ENCODE data around the gene MAP1A.

DNA sequence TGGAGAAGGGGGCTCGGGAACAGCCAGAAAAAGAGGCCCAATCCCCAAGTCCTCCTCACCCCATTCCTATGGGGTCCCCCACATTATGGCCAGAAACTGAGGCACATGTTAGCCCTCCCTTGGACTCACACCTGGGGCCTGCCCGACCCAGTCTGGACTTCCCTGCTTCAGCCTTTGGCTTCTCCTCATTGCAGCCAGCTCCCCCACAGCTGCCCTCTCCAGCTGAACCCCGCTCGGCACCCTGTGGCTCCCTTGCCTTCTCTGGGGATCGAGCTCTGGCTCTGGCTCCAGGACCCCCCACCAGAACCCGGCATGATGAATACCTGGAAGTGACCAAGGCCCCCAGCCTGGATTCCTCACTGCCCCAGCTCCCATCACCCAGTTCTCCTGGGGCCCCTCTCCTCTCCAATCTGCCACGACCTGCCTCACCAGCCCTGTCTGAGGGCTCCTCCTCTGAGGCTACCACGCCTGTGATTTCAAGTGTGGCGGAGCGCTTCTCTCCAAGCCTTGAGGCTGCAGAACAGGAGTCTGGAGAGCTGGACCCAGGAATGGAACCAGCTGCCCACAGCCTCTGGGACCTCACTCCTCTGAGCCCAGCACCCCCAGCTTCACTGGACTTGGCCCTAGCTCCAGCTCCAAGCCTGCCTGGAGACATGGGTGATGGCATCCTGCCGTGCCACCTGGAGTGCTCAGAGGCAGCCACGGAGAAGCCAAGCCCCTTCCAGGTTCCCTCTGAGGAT lies 10.6 kb downstream of the MAP1A start:
- TF ChIP-seq, protein P1, sequence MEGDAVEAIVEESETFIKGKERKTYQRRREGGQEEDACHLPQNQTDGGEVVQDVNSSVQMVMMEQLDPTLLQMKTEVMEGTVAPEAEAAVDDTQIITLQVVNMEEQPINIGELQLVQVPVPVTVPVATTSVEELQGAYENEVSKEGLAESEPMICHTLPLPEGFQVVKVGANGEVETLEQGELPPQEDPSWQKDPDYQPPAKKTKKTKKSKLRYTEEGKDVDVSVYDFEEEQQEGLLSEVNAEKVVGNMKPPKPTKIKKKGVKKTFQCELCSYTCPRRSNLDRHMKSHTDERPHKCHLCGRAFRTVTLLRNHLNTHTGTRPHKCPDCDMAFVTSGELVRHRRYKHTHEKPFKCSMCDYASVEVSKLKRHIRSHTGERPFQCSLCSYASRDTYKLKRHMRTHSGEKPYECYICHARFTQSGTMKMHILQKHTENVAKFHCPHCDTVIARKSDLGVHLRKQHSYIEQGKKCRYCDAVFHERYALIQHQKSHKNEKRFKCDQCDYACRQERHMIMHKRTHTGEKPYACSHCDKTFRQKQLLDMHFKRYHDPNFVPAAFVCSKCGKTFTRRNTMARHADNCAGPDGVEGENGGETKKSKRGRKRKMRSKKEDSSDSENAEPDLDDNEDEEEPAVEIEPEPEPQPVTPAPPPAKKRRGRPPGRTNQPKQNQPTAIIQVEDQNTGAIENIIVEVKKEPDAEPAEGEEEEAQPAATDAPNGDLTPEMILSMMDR (IDR thresholded peaks at IDR 0.05) = no peak
- TF ChIP-seq RCOR1 (IDR thresholded peaks at IDR 0.05; ENCODE audit: low read depth, low read length) = no peak
- TF ChIP-seq RAD21 (conservative IDR thresholded peaks at IDR 0.05 in 1 of 2, IDR thresholded peaks at IDR 0.05 in 1 of 2) = no peak
- TF ChIP-seq KDM5A (IDR thresholded peaks at IDR 0.05) = no peak
- TF ChIP-seq, protein P2, sequence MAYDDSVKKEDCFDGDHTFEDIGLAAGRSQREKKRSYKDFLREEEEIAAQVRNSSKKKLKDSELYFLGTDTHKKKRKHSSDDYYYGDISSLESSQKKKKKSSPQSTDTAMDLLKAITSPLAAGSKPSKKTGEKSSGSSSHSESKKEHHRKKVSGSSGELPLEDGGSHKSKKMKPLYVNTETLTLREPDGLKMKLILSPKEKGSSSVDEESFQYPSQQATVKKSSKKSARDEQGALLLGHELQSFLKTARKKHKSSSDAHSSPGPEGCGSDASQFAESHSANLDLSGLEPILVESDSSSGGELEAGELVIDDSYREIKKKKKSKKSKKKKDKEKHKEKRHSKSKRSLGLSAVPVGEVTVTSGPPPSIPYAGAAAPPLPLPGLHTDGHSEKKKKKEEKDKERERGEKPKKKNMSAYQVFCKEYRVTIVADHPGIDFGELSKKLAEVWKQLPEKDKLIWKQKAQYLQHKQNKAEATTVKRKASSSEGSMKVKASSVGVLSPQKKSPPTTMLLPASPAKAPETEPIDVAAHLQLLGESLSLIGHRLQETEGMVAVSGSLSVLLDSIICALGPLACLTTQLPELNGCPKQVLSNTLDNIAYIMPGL (CRISPR knock-in tag; IDR thresholded peaks at IDR 0.05; ENCODE audit: borderline replicate concordance) = no peak
- TF ChIP-seq RNF2 (IDR thresholded peaks at IDR 0.05; ENCODE audit: borderline replicate concordance, low read depth) = no peak
- TF ChIP-seq POLR2A (IDR thresholded peaks at IDR 0.05; ENCODE audit: low read length) = no peak
- TF ChIP-seq, protein P3, sequence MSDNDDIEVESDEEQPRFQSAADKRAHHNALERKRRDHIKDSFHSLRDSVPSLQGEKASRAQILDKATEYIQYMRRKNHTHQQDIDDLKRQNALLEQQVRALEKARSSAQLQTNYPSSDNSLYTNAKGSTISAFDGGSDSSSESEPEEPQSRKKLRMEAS (IDR thresholded peaks at IDR 0.05) = no peak
- no peak for TF ChIP-seq NFE2L2 (conservative IDR thresholded peaks at IDR 0.05; ENCODE audit: low read length)
- TF ChIP-seq, protein P4, sequence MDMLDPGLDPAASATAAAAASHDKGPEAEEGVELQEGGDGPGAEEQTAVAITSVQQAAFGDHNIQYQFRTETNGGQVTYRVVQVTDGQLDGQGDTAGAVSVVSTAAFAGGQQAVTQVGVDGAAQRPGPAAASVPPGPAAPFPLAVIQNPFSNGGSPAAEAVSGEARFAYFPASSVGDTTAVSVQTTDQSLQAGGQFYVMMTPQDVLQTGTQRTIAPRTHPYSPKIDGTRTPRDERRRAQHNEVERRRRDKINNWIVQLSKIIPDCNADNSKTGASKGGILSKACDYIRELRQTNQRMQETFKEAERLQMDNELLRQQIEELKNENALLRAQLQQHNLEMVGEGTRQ (IDR thresholded peaks at IDR 0.05) = no peak
- TF ChIP-seq POLR2AphosphoS2 (conservative IDR thresholded peaks at IDR 0.05; ENCODE audit: low read length) = no peak
- TF ChIP-seq, protein P5, sequence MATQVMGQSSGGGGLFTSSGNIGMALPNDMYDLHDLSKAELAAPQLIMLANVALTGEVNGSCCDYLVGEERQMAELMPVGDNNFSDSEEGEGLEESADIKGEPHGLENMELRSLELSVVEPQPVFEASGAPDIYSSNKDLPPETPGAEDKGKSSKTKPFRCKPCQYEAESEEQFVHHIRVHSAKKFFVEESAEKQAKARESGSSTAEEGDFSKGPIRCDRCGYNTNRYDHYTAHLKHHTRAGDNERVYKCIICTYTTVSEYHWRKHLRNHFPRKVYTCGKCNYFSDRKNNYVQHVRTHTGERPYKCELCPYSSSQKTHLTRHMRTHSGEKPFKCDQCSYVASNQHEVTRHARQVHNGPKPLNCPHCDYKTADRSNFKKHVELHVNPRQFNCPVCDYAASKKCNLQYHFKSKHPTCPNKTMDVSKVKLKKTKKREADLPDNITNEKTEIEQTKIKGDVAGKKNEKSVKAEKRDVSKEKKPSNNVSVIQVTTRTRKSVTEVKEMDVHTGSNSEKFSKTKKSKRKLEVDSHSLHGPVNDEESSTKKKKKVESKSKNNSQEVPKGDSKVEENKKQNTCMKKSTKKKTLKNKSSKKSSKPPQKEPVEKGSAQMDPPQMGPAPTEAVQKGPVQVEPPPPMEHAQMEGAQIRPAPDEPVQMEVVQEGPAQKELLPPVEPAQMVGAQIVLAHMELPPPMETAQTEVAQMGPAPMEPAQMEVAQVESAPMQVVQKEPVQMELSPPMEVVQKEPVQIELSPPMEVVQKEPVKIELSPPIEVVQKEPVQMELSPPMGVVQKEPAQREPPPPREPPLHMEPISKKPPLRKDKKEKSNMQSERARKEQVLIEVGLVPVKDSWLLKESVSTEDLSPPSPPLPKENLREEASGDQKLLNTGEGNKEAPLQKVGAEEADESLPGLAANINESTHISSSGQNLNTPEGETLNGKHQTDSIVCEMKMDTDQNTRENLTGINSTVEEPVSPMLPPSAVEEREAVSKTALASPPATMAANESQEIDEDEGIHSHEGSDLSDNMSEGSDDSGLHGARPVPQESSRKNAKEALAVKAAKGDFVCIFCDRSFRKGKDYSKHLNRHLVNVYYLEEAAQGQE (IDR thresholded peaks at IDR 0.05) = no peak
